Measurements from ENCODE around the gene BTG1. TPM values are rescaled to one million over a fixed set of nuclear protein-coding genes. Genes with fewer than 3 reads are reported as not detected.

The BTG1 gene
- total RNA-seq, 1 experiment from 2014 or later = 23.1 TPM

- no peak overlapping the region for H3K27ac Mint-ChIP-seq (ENCODE audit: unreplicated experiment)
- H3K4me3 Mint-ChIP-seq (ENCODE audit: unreplicated experiment) = no peak overlapping the region
- H3K27me3 ChIP-seq (replicated peaks; ENCODE audit: control insufficient read depth, insufficient read depth, low read length) = no peaks in the 10 kb centered on the region
- no peak for DNase-seq
- no peaks in the 10 kb centered on the region for H3K36me3 ChIP-seq (ENCODE audit: control insufficient read depth, insufficient read depth, low read length)
- intact Hi-C loops (cut with micrococcal nuclease; ENCODE audit: unreplicated experiment) = no loop called here
- H3K4me3 ChIP-seq (ENCODE audit: low read depth, low read length) = no peak overlapping the region
- CTCF ChIA-PET = no interaction called here
- no peaks in the 10 kb centered on the region for H3K9me3 ChIP-seq
- H3K4me1 Mint-ChIP-seq (ENCODE audit: low read depth, unreplicated experiment) = peaks cover 14% of the 10 kb centered on the region
- POLR2A ChIA-PET = no interaction called here
- no TSS peak for BruUV-seq (replicated peaks)
- no peaks in the 10 kb centered on the region for H3K36me3 Mint-ChIP-seq (ENCODE audit: insufficient read depth, unreplicated experiment)
- no peaks in the 10 kb centered on the region for H3K9me3 Mint-ChIP-seq (ENCODE audit: unreplicated experiment)
- H3K4me1 ChIP-seq = peaks cover 5% of the 10 kb centered on the region
- H3K27me3 Mint-ChIP-seq (ENCODE audit: insufficient read depth, unreplicated experiment) = no peaks in the 10 kb centered on the region
- no peak for TF ChIP-seq CTCF (IDR thresholded peaks at IDR 0.05; ENCODE audit: insufficient read depth in 1 of 2, low read depth in 1 of 2, low read length in 1 of 2, severe bottlenecking in 1 of 2, unreplicated experiment in 1 of 2)
These were observed 16.0 kb downstream of the BTG1 start for GRCh38 chr12:92129609-92130008.

- Histone ChIP-seq H3K4me1 (peaks cover 5% of the 10 kb centered on the region), H3K4me3 (ENCODE audit: low read depth, low read length) (no peak overlapping the region), H3K27me3 (replicated peaks; ENCODE audit: control insufficient read depth, insufficient read depth, low read length) (no peaks in the 10 kb centered on the region), H3K36me3 (ENCODE audit: control insufficient read depth, insufficient read depth, low read length) (no peaks in the 10 kb centered on the region), H3K9me3 (no peaks in the 10 kb centered on the region)
- BruUV-seq (replicated peaks) = no TSS peak
- Mint-ChIP-seq H3K9me3 (ENCODE audit: unreplicated experiment) (no peaks in the 10 kb centered on the region), H3K36me3 (ENCODE audit: insufficient read depth, unreplicated experiment) (no peaks in the 10 kb centered on the region), H3K27ac (ENCODE audit: unreplicated experiment) (no peak overlapping the region), H3K4me3 (ENCODE audit: unreplicated experiment) (no peak overlapping the region), H3K27me3 (ENCODE audit: insufficient read depth, unreplicated experiment) (no peaks in the 10 kb centered on the region), H3K4me1 (ENCODE audit: low read depth, unreplicated experiment) (peaks cover 14% of the 10 kb centered on the region)
- CTCF ChIA-PET = no interaction called here
- POLR2A ChIA-PET = no interaction called here
- DNase-seq = no peak
- no peak for TF ChIP-seq CTCF (IDR thresholded peaks at IDR 0.05; ENCODE audit: insufficient read depth in 1 of 2, low read depth in 1 of 2, low read length in 1 of 2, severe bottlenecking in 1 of 2, unreplicated experiment in 1 of 2)
- intact Hi-C loops (cut with micrococcal nuclease; ENCODE audit: unreplicated experiment) = no loop called here
These were observed 17.0 kb downstream of the BTG1 start for GRCh38 chr12:92128612-92129011.

GRCh38 chr12:92124689-92125029 lies 21.0 kb downstream of the BTG1 start:
- no peak for DNase-seq
- H3K9me3 Mint-ChIP-seq (ENCODE audit: unreplicated experiment) = no peaks in the 10 kb centered on the region
- H3K4me3 ChIP-seq (ENCODE audit: low read depth, low read length) = no peak overlapping the region
- peaks cover 7% of the 10 kb centered on the region; the same call in 1 of the 2 replicates for H3K4me1 ChIP-seq
- TF ChIP-seq CTCF (IDR thresholded peaks at IDR 0.05; ENCODE audit: insufficient read depth in 1 of 2, low read depth in 1 of 2, low read length in 1 of 2, severe bottlenecking in 1 of 2, unreplicated experiment in 1 of 2) = no peak
- BruUV-seq (replicated peaks) = no TSS peak
- H3K4me1 Mint-ChIP-seq (ENCODE audit: low read depth, unreplicated experiment) = peaks cover 22% of the 10 kb centered on the region
- H3K4me3 Mint-ChIP-seq (ENCODE audit: unreplicated experiment) = no peak overlapping the region
- H3K27me3 Mint-ChIP-seq (ENCODE audit: insufficient read depth, unreplicated experiment) = no peaks in the 10 kb centered on the region
- ChIA-PET CTCF (interaction anchor here (1.2 kb wide), 1 partner anchor 19 kb away, joined by 3 read pairs; no protein-coding TSS in a partner anchor), POLR2A (interaction anchor here (0.7 kb wide), 1 partner anchor 21 kb away, joined by 6 read pairs; no protein-coding TSS in a partner anchor)
- no peak overlapping the region for H3K27ac Mint-ChIP-seq (ENCODE audit: unreplicated experiment)
- no peaks in the 10 kb centered on the region for H3K27me3 ChIP-seq (replicated peaks; ENCODE audit: control insufficient read depth, insufficient read depth, low read length)
- intact Hi-C loops (cut with micrococcal nuclease; ENCODE audit: unreplicated experiment) = no loop called here
- H3K36me3 ChIP-seq (ENCODE audit: control insufficient read depth, insufficient read depth, low read length) = no peaks in the 10 kb centered on the region
- H3K9me3 ChIP-seq = 0 out of 2 replicates have a peak, but pooled peaks cover 4% of the 10 kb centered on the region
- no peaks in the 10 kb centered on the region for H3K36me3 Mint-ChIP-seq (ENCODE audit: insufficient read depth, unreplicated experiment)

All from Caco-2 (cell line).